Mucosa of rectum (tissue), 2 donors: Measurements from ENCODE around the gene FHL2.
"Not testable (repeated sequence)": the region's sequence is repeated elsewhere in the genome, so short reads cannot be mapped to it uniquely, and the experiment has no call there.

Source experiments
- H3K27ac ChIP-seq, 2 donors: one replicate each; pipeline ENCODE4 v1.7.0; 2013; ENCODE audit warnings: inconsistent platforms in 2 of 2, low read depth in 2 of 2, low read length in 2 of 2
- H3K27me3 ChIP-seq, 2 donors: one replicate each; pipeline ENCODE4 v1.7.0; 2013; ENCODE audit warnings: low read length in 2 of 2; ENCODE audit not compliant: control insufficient read depth in 2 of 2, insufficient read depth in 2 of 2
- H3K36me3 ChIP-seq, 2 donors: one replicate each; pipeline ENCODE4 v1.7.0; 2013; ENCODE audit warnings: low read length in 2 of 2; ENCODE audit not compliant: control insufficient read depth in 2 of 2, insufficient read depth in 2 of 2
- H3K4me1 ChIP-seq, 2 donors: one replicate each; pipeline ENCODE4 v1.7.0; 2013; ENCODE audit warnings: low read length in 2 of 2, mild to moderate bottlenecking in 1 of 2; ENCODE audit not compliant: control insufficient read depth in 2 of 2, insufficient read depth in 2 of 2
- H3K4me3 ChIP-seq, 2 donors: one replicate each; pipeline ENCODE4 v1.7.0; 2013; ENCODE audit warnings: low read length in 2 of 2
- H3K9ac ChIP-seq, 2 donors: one replicate each; pipeline ENCODE4 v1.7.0; 2013; ENCODE audit warnings: low read length in 2 of 2, low read depth in 1 of 2, mild to moderate bottlenecking in 1 of 2
- H3K9me3 ChIP-seq, 2 donors: one replicate each; pipeline ENCODE4 v1.7.0; 2013; ENCODE audit warnings: low read length in 2 of 2; ENCODE audit not compliant: control insufficient read depth in 2 of 2
- donor health status: healthy.
- donor health status: Normal muscosa, but diverticular disease.

Gene FHL2

GRCh38 chr2:105334211-105334610, 64.6 kb downstream of the FHL2 start:
- Histone ChIP-seq H3K4me1 (peaks cover 18% of the 10 kb centered on the region in 2 donors), H3K9ac (no peak overlapping the region), H3K9me3 (no peaks in the 10 kb centered on the region), H3K27ac (no peak overlapping the region), H3K4me3 (no peak overlapping the region), H3K27me3 (no peaks in the 10 kb centered on the region), H3K36me3 (no peaks in the 10 kb centered on the region)

DNA sequence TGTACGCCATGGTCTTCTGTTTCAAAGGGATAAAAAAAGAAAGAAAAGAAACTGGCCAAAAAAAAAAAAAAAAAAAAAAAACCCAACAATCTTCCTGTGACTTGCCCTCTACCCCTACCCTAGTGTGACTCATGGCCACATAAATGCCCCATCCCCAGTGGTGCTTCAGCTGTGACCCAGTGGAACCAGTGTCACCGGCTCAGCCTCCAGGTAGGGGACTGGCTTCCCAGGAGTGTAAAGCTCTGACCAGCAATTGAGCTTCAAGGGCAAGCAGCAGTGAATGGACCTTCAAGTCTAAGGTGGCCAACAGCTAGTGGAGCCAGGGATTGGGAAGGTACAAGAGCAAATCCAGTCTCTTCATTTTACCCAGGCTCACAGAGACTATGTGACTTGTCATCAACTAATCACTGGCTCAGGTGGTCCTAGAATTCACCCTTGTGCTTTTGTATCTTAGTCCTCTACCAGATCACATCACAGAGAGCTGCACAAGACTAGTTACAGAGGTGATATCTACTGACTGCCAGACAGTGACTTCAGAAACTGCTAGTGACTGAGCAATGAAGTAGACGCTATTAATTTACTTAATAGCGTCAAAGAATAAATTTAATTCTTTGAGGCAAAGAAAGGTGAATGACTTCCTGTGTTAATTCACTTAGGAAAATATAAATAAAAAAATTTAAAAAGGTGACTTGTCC, 68.0 kb downstream of the FHL2 start:
- H3K27ac ChIP-seq, result no peak overlapping the region
- H3K9ac ChIP-seq, result no peak overlapping the region
- H3K36me3 ChIP-seq, result no peaks in the 10 kb centered on the region
- H3K27me3 ChIP-seq, result no peaks in the 10 kb centered on the region
- peak overlapping the region in 1 of 2 donors; percentile 78 for H3K4me3 ChIP-seq
- peaks cover 16 to 18% of the 10 kb centered on the region in 2 donors for H3K4me1 ChIP-seq
- no peaks in the 10 kb centered on the region for H3K9me3 ChIP-seq

DNA sequence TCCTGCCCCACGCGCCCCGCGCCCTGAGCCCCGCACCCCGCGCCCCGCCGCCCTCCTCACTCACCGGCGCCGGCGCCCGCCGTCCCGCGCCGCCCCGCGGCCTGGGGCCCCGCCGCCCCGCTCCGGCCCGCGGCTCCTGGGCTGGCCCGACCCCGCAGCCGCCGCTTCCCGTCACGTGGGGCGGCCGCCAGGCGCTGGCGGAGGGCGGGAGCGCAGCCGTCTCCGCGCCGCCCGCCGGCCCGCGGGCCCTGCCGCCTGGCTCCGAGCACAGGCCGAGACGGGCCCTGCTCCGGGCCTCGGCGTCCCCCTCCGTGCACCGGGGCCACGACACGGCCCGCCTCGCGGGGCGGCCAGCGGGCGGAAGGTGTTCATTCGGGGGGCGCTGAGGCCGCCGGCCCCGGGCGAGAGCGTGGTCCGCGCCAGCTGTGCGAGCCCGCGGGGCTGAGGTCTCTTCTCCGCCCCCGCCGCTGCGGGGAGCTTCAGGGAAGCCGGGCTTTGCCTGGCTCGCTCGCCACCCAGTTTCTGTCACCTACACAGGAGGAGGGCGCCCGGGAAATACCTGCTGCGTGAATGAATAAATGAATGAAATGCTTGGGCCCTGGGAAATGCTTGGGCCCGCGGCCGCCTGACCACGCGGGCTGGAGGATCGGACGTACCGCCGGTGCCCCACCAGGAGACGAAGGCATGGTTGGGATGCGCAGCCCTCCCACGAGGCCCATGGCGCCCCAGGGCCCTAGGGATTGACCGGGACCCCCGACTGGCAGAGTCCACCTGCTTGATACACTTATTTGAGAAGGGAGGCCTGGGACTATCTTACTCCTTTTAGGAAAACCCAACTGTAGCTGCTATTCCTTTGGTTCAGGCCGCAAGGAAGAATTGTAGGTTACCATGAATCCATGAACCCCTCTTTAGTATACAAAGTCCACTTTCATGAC, 69.0 kb downstream of the FHL2 start, which contains the start of gene TGFBRAP1:
TSS of gene TGFBRAP1 (minus strand) at position 175 of the 935 bp plus-strand sequence. CDS start 21,434 bp downstream, outside the sequence.
- Histone ChIP-seq H3K36me3 (peaks cover 0 to 5% of the 10 kb centered on the region in 2 donors), H3K27ac (peak within 1 kb of the TSS; percentile 70 to 78), H3K4me1 (peaks cover 16 to 18% of the 10 kb centered on the region in 2 donors), H3K9ac (peak within 1 kb of the TSS; percentile 73 to 83), H3K9me3 (no peaks in the 10 kb centered on the region), H3K27me3 (no peaks in the 10 kb centered on the region), H3K4me3 (peak within 1 kb of the TSS; percentile 78 to 91)

DNA sequence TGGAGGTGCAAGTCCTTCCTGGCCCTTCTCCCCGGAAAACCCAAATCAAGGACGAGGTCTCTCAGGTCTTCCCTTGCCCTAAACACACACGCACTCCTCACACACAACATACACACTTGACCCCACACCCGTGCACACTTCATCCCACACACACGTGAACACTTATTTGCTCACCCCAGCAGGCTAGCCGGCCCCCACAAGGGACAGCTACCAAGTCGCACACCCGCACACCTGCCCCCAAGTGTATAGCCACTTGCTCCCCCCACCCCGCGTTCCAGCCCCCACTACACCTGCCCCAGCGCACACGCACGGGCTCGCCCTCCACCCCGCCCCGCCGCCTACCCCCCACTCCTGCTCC, 69.7 kb downstream of the FHL2 start:
- Histone ChIP-seq H3K4me3 (peak overlapping the region; percentile 66 to 91), H3K4me1 (peaks cover 16 to 18% of the 10 kb centered on the region in 2 donors), H3K9me3 (no peaks in the 10 kb centered on the region), H3K27me3 (no peaks in the 10 kb centered on the region), H3K9ac (peak overlapping the region; percentile 64 to 73), H3K27ac (peak overlapping the region; percentile 23 to 78), H3K36me3 (peaks cover 0 to 7% of the 10 kb centered on the region in 2 donors)

GRCh38 chr2:105328281-105329196, 70.3 kb downstream of the FHL2 start:
- H3K36me3 ChIP-seq, result peaks cover 0 to 7% of the 10 kb centered on the region in 2 donors
- peak overlapping the region; percentile 64 to 73 for H3K9ac ChIP-seq
- no peaks in the 10 kb centered on the region for H3K27me3 ChIP-seq
- H3K27ac ChIP-seq, result peak overlapping the region; percentile 23 to 78
- H3K9me3 ChIP-seq, result no peaks in the 10 kb centered on the region
- H3K4me1 ChIP-seq, result peaks cover 16 to 18% of the 10 kb centered on the region in 2 donors
- H3K4me3 ChIP-seq, result peak overlapping the region; percentile 66 to 91

DNA sequence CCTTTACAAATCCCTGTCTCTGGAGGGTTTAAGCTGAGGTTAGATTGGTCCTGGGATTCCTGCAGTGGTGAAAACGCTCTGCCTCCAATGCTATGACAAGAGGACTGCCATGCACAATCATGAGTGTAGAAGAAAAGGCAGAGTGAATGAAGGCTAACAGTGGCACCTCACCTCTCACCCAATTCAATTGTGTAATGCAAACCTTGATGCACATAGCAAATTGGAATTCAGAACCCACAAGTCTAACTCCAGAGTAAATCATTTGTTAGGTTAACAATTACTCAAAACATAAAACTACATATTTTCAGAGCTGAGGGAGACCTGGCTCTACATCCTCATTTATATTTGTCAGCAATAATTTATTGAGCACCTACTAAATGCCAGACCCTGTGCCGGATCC, 71.2 kb downstream of the FHL2 start:
- H3K4me3 ChIP-seq, result no peak overlapping the region
- peaks cover 2 to 10% of the 10 kb centered on the region in 2 donors for H3K36me3 ChIP-seq
- peaks cover 16 to 18% of the 10 kb centered on the region in 2 donors for H3K4me1 ChIP-seq
- no peaks in the 10 kb centered on the region for H3K9me3 ChIP-seq
- no peaks in the 10 kb centered on the region for H3K27me3 ChIP-seq
- H3K9ac ChIP-seq, result no peak overlapping the region
- no peak overlapping the region for H3K27ac ChIP-seq

- Histone ChIP-seq H3K36me3 (peaks cover 2 to 13% of the 10 kb centered on the region in 2 donors), H3K4me1 (peaks cover 16 to 18% of the 10 kb centered on the region in 2 donors)
- not testable (repeated sequence) for H3K4me3 ChIP-seq, H3K9ac ChIP-seq, H3K27ac ChIP-seq, H3K27me3 ChIP-seq, H3K9me3 ChIP-seq
Observed at GRCh38 chr2:105327271-105327670, 71.6 kb downstream of the FHL2 start.

DNA sequence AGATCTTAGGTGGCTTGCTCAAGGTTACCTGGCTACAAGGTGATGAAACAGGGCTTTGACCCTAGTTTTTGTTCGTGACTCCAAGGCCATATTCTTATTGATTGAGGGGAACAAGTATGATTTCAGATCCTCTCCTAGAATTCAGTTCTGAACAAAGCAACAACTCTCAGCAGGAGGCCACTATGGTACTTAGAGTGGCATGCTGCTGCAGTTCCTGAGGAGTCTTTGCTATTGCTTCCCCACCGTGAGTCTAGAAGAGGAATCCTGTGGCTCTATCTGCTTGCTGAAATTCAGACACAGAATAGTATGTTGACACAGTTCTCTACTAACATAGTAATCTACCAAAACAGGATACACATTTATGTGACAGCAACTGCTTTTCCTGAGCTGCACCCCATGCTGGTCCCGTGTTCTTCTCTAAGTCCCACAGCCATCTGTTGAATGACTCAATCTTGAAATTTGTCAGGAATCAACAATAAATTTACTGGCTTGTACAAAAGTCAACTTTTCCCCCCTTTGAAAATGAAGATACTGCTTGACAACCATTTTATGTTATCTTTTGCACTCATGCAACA, 73.4 kb downstream of the FHL2 start:
- H3K9ac ChIP-seq, result no peak overlapping the region

DNA sequence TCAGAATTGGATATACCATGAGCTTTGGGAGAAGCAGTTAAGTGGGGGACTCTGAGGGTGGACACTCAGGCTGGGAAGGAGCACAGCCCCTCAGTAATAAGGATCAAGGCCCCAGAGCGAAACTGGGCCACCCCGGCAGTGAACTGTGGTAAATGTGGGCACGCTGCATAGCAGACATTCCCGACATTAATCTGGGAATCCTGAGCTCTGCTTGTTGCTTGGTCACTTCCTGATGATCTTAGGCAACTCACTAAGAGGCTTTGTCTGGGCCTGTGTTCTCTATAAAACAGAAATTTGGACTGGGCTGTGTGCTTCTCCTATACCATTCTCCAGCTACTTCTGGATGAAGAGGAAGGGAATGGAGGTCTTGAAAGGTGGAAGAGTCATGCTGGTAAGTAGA, 74.1 kb downstream of the FHL2 start:
- Histone ChIP-seq H3K36me3 (peaks cover 2 to 13% of the 10 kb centered on the region in 2 donors), H3K9me3 (no peaks in the 10 kb centered on the region), H3K9ac (no peak overlapping the region), H3K27me3 (no peaks in the 10 kb centered on the region), H3K4me3 (no peak overlapping the region), H3K27ac (no peak overlapping the region), H3K4me1 (peaks cover 11% of the 10 kb centered on the region in 2 donors)

More for the DNA sequence above, 73.4 kb downstream of the FHL2 start:
- Histone ChIP-seq H3K36me3 (peaks cover 2 to 13% of the 10 kb centered on the region in 2 donors), H3K4me3 (no peak overlapping the region), H3K27ac (no peak overlapping the region), H3K27me3 (no peaks in the 10 kb centered on the region), H3K4me1 (peaks cover 16 to 18% of the 10 kb centered on the region in 2 donors), H3K9me3 (no peaks in the 10 kb centered on the region)
